NCI-H1048 (cell line): ENCODE measurements around the gene ITPR1.
"Not testable (repeated sequence)": the region's sequence is repeated elsewhere in the genome, so short reads cannot be mapped to it uniquely, and the experiment has no call there.

ENCODE experiments used
- DNase-seq: peaks from one replicate; lab custom pipeline; 2025; lab: John Stamatoyannopoulos, UW

The ITPR1 gene

DNA sequence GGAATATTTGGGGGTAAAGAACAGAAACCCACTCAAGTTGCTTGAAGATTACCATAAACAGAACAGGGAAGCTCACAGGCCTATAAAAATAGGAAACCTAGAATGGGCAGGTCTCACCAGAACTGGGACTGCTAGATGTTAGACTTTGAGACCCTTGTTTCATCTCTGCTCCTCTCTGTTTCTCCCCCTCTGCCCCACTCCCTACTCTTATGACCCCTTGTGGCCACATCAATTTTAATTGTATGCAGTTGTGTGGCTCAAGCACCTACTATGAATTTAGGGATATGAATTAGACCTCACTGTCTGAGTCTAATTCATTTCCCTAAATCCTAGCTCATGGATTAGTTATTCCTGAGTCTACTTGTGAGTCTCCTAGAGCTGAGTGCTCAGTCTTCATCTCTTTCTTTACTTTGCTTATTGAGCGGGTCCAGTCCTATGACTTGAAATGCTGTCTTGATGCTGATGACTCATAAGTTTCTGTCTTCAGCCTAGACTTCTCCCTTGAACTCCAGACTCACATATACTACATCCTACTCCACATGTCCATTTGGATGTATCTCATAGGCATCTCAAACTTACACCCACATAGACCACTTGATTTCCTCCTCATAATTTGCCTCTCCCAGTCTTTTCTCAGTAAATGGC is 78.7 kb downstream of the ITPR1 start:
- no peak for DNase-seq

- no peak for DNase-seq
These were observed 80.0 kb downstream of the ITPR1 start for GRCh38 chr3:4573153-4573552.

- DNase-seq = no peak
These were observed 81.3 kb downstream of the ITPR1 start for GRCh38 chr3:4574426-4574965.

DNA sequence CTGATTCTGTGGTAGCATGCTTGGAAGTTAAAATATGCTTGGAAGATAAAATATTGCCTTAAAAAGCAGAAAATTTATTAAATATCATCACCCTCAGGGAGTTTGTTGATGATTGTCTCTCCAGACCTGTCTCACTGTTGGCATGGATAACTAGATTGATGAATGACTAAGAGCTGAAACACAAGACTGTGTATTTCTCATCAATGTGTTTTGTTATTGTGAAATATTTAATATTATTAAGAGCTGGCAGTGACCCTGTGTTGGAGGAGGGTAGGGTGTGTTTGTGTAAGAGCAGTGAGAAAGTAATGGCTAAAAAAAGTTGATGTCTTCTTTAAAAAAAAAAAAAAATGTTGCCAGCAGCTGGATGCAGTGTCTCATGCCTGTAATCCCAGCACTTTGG is 82.2 kb downstream of the ITPR1 start:
- DNase-seq = no peak

GRCh38 chr3:4577721-4578120 is 84.6 kb downstream of the ITPR1 start:
- DNase-seq = no peak

- no peak for DNase-seq
These were observed 87.4 kb downstream of the ITPR1 start for GRCh38 chr3:4580346-4581123.

DNA sequence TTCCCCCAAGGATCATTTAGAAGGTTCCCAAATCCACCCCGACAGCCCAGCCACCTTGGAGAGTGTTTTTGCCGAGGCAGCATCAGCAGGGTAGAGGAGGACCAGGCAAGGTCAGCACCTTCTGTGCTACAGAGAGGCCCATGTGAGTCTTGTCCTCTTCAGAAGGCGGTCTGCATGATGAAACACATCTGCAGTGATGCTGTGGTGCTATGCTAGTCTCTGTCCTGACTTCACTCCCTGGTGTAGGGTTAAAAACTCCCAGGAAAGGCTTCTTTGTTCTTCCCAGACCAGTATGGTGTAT is 87.9 kb downstream of the ITPR1 start:
- no peak for DNase-seq

DNA sequence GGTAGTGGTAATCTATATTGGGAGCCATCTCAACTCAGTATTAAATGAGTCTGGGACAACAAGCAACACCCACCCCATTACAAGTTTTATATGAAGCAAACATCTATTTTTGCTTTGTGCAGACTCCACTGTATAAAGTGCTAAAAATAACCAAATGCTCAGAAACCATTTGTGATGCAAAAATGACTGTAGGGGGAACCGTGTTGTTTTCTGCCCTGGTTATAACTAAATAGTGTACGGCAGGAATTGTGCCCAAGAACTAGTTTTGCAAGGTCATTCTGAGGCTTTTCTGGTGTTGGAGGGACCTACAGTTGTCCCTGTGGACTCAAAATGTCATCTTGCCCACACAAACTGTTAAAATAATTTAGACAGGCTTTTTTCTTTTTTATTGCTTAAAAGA is 88.3 kb downstream of the ITPR1 start:
- no peak for DNase-seq

GRCh38 chr3:4581920-4582611 is 88.9 kb downstream of the ITPR1 start:
- no peak for DNase-seq

GRCh38 chr3:4582624-4583023 is 89.5 kb downstream of the ITPR1 start:
- no peak for DNase-seq

DNA sequence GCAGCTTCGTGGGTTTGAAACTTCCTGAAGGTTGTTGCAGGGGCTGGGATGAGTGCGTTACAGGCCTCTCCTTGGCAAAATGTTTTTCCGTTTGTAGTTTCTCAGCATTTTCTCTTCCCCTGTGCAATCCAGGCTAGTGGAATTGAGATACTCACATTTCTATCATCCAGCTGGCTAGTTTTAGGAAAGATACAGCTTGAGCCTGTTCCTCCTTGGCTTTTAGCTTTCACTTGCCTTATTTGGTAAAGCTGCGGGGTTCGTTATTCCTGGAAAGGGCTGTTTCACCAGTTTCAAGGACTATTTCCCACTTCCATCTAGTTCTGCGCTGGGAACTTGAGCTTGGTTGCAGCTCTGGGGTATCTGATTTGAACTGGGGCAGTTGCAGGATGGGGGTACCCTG is 90.3 kb downstream of the ITPR1 start:
- DNase-seq = no peak

GRCh38 chr3:4584456-4585249 is 91.5 kb downstream of the ITPR1 start:
- DNase-seq = no peak

GRCh38 chr3:4586381-4586780 is 93.2 kb downstream of the ITPR1 start:
- DNase-seq = no peak

DNA sequence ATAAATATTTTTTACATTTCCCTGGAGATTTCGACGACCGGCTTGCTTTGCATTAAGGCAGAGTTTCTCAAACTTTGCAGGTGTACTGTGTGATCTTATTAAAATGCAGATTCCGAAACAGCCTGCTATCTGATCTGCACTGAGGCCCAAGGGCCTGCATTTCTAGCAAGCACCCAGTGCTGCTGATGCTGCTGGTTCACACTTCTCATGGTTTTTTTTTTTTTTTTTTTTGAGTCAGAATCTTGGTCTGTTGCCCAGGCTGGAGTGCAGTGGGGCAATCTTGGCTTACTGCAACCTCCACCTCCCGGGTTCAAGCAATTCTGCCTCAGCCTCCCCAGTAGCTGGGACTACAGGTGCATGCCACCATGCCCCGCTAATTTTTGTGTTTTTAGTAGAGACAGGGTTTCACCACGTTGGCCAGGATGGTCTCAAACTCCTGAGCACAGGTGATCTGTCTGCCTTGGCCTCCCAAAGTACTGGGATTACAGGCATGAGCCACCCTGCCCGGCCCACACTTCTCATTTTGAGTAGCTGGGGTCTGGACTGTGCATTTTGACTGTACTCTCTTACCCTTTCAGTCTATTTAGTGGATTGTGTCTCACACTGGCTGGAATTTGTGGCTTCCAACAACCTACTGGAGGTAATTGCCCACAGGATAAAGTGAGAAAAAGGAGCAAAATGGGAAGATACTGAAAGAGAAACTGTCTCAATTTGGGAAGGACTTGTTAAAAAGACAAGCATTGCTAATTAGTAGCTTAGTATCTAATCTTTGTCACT is 94.1 kb downstream of the ITPR1 start:
- no peak for DNase-seq

- no peak for DNase-seq
These were observed 94.6 kb downstream of the ITPR1 start for GRCh38 chr3:4587838-4588105.

- no peak for DNase-seq
These were observed 95.3 kb downstream of the ITPR1 start for GRCh38 chr3:4588466-4588865.

- DNase-seq = no peak
These were observed 96.4 kb downstream of the ITPR1 start for GRCh38 chr3:4589475-4590097.

DNA sequence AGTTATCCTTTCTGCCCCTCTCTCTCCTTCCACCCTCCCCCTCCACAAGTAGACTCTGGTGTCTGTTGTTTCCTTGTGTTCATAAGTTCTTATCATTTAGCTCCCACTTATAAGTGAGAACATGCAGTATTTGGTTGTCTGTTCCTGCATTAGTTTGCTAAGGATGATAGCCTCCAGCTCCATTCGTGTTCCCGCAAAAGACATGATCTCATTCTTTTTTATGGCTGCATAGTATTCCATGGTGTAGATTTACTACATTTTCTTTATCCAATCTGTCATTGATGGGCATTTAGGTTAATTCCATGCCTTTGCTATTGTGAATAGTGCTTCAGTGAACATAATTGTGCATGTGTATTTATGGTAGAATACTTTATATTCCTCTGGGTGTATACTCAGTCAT is 97.7 kb downstream of the ITPR1 start:
- not testable (repeated sequence) for DNase-seq

GRCh38 chr3:4591669-4592068 is 98.5 kb downstream of the ITPR1 start:
- no peak for DNase-seq

- DNase-seq = no peak
These were observed 99.9 kb downstream of the ITPR1 start for GRCh38 chr3:4593014-4593413.

GRCh38 chr3:4595710-4596113 is 102.6 kb downstream of the ITPR1 start:
- no peak for DNase-seq
